ENCODE data around the gene APOF.

The APOF gene

GRCh38 chr12:56339158-56339422 lies 23.6 kb downstream of the APOF start:
- Histone ChIP-seq H3K4me2 (ENCODE audit: low read length, poor library complexity, severe bottlenecking) (no peak overlapping the region), H3K18ac (ENCODE audit: low read depth in 1 of 2, low read length in 2 of 2) (no peak overlapping the region), H2BK120ac (ENCODE audit: low read depth, low read length) (no peak overlapping the region), H3K79me1 (replicated peaks; ENCODE audit: low read length, poor library complexity, severe bottlenecking) (peaks cover 5% of the 10 kb centered on the region), H2BK15ac (ENCODE audit: low read depth, poor library complexity, severe bottlenecking) (peak overlapping the region; percentile 54), H3K36me3 (ENCODE audit: control insufficient read depth in 1 of 2, insufficient read depth in 2 of 2, low read depth in 1 of 2, low read length in 2 of 2) (peaks cover 19 to 31% of the 10 kb centered on the region in 2 experiments), H3K23ac (ENCODE audit: low read length in 2 of 2) (no peak overlapping the region), H3K27me3 (ENCODE audit: control insufficient read depth in 1 of 2, insufficient read depth in 1 of 2, low read length in 2 of 2) (no peaks in the 10 kb centered on the region), H3K4me1 (ENCODE audit: control insufficient read depth, insufficient read depth, low read depth, low read length) (peaks cover 5% of the 10 kb centered on the region), H2AK5ac (ENCODE audit: low read length, severe bottlenecking) (no peak overlapping the region), H2BK5ac (ENCODE audit: low read depth, low read length, poor library complexity, severe bottlenecking) (no peak overlapping the region), H2AFZ (ENCODE audit: low read depth, low read length) (no peak overlapping the region), H4K8ac (ENCODE audit: low read length) (no peak overlapping the region), H3K4me3 (ENCODE audit: insufficient read depth in 1 of 2, low read depth in 1 of 2, low read length in 2 of 2) (no peak overlapping the region), H3K9ac (ENCODE audit: low read length) (no peak overlapping the region), H3K27ac (ENCODE audit: low read length, poor library complexity, severe bottlenecking) (no peak overlapping the region), H3K14ac (ENCODE audit: low read length in 2 of 2) (no peak overlapping the region), H3K9me3 (ENCODE audit: control insufficient read depth, low read length) (no peaks in the 10 kb centered on the region), H4K91ac (ENCODE audit: low read length) (no peak overlapping the region), H2BK12ac (ENCODE audit: low read length in 2 of 2) (no peak overlapping the region), H3K4ac (ENCODE audit: low read depth in 1 of 2, low read length in 2 of 2) (no peak overlapping the region)
- DNase-seq: no peak
- WGBS: no CpG with 5 or more reads among the region's 1 CpG

DNA sequence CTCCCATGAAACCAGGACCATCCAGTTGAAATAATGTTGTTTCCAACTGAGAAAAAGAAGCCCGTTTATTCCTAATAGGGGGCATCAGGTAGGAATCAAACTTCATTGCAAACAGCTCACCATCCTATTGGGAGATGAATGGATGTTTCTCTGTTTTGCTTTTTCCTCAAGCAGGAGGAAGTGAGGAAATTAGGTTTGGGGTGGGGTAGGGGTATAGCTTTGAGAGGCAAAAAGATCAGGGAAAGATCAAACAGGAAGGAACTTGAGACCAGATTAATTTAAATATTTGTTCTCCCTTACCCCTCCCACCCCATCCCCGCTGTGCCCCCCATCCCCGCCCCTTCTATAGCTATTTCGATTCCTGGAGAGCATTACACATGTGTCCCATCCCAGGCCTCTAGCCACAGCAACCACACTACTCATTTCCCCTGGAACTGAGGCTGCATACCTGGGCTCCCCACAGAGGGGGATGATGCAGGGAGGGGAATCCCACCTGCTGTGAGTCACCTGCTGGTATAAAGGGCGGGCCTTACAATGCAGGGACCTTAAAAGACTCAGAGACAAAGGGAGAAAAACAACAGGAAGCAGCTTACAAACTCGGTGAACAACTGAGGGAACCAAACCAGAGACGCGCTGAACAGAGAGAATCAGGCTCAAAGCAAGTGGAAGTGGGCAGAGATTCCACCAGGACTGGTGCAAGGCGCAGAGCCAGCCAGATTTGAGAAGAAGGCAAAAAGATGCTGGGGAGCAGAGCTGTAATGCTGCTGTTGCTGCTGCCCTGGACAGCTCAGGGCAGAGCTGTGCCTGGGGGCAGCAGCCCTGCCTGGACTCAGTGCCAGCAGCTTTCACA lies 24.1 kb downstream of the APOF start, which contains the start of gene IL23A:
Gene IL23A (plus strand): TSS at position 577 of the 850 bp plus-strand sequence. CDS start 161 bp downstream, at position 738.
- DNase-seq: peak; percentile 25
- Histone ChIP-seq H3K4ac (ENCODE audit: low read depth in 1 of 2, low read length in 2 of 2) (no peak within 1 kb of the TSS), H3K36me3 (ENCODE audit: control insufficient read depth in 1 of 2, insufficient read depth in 2 of 2, low read depth in 1 of 2, low read length in 2 of 2) (peaks cover 14 to 26% of the 10 kb centered on the region in 2 experiments), H4K91ac (ENCODE audit: low read length) (no peak within 1 kb of the TSS), H2BK12ac (ENCODE audit: low read length in 2 of 2) (no peak within 1 kb of the TSS), H3K27ac (ENCODE audit: low read length, poor library complexity, severe bottlenecking) (no peak within 1 kb of the TSS), H3K27me3 (ENCODE audit: control insufficient read depth in 1 of 2, insufficient read depth in 1 of 2, low read length in 2 of 2) (no peaks in the 10 kb centered on the region), H3K9ac (ENCODE audit: low read length) (no peak within 1 kb of the TSS), H2BK120ac (ENCODE audit: low read depth, low read length) (no peak within 1 kb of the TSS), H3K4me2 (ENCODE audit: low read length, poor library complexity, severe bottlenecking) (no peak within 1 kb of the TSS), H3K18ac (ENCODE audit: low read depth in 1 of 2, low read length in 2 of 2) (no peak within 1 kb of the TSS), H3K14ac (ENCODE audit: low read length in 2 of 2) (no peak within 1 kb of the TSS), H3K4me3 (ENCODE audit: insufficient read depth in 1 of 2, low read depth in 1 of 2, low read length in 2 of 2) (no peak within 1 kb of the TSS), H3K79me1 (replicated peaks; ENCODE audit: low read length, poor library complexity, severe bottlenecking) (peaks cover 2% of the 10 kb centered on the region), H2AFZ (ENCODE audit: low read depth, low read length) (no peak within 1 kb of the TSS), H2AK5ac (ENCODE audit: low read length, severe bottlenecking) (no peak within 1 kb of the TSS), H2BK15ac (ENCODE audit: low read depth, poor library complexity, severe bottlenecking) (peak within 1 kb of the TSS; percentile 54), H3K23ac (ENCODE audit: low read length in 2 of 2) (no peak within 1 kb of the TSS), H3K9me3 (ENCODE audit: control insufficient read depth, low read length) (no peaks in the 10 kb centered on the region), H3K4me1 (ENCODE audit: control insufficient read depth, insufficient read depth, low read depth, low read length) (peaks cover 5% of the 10 kb centered on the region), H2BK5ac (ENCODE audit: low read depth, low read length, poor library complexity, severe bottlenecking) (no peak within 1 kb of the TSS), H4K8ac (ENCODE audit: low read length) (no peak within 1 kb of the TSS)
- WGBS: 52% methylated on average over 7 of the region's 9 CpGs

- H2AFZ ChIP-seq (ENCODE audit: low read depth, low read length): no peak overlapping the region
- H3K4me3 ChIP-seq (ENCODE audit: insufficient read depth in 1 of 2, low read depth in 1 of 2, low read length in 2 of 2): no peak overlapping the region
- H3K36me3 ChIP-seq (ENCODE audit: control insufficient read depth in 1 of 2, insufficient read depth in 2 of 2, low read depth in 1 of 2, low read length in 2 of 2): peaks cover 7 to 18% of the 10 kb centered on the region in 2 experiments
- no peak overlapping the region for H2BK15ac ChIP-seq (ENCODE audit: low read depth, poor library complexity, severe bottlenecking)
- H2BK5ac ChIP-seq (ENCODE audit: low read depth, low read length, poor library complexity, severe bottlenecking): no peak overlapping the region
- H3K4ac ChIP-seq (ENCODE audit: low read depth in 1 of 2, low read length in 2 of 2): no peak overlapping the region
- no peak overlapping the region for H2AK5ac ChIP-seq (ENCODE audit: low read length, severe bottlenecking)
- peaks cover 10% of the 10 kb centered on the region for H3K4me1 ChIP-seq (ENCODE audit: control insufficient read depth, insufficient read depth, low read depth, low read length)
- no peak for DNase-seq
- H3K23ac ChIP-seq (ENCODE audit: low read length in 2 of 2): no peak overlapping the region
- peaks cover 4% of the 10 kb centered on the region for H3K79me1 ChIP-seq (replicated peaks; ENCODE audit: low read length, poor library complexity, severe bottlenecking)
- H3K14ac ChIP-seq (ENCODE audit: low read length in 2 of 2): no peak overlapping the region
- no peaks in the 10 kb centered on the region for H3K9me3 ChIP-seq (ENCODE audit: control insufficient read depth, low read length)
- no peaks in the 10 kb centered on the region for H3K27me3 ChIP-seq (ENCODE audit: control insufficient read depth in 1 of 2, insufficient read depth in 1 of 2, low read length in 2 of 2)
- H4K91ac ChIP-seq (ENCODE audit: low read length): no peak overlapping the region
- H3K27ac ChIP-seq (ENCODE audit: low read length, poor library complexity, severe bottlenecking): no peak overlapping the region
- no peak overlapping the region for H2BK120ac ChIP-seq (ENCODE audit: low read depth, low read length)
- no peak overlapping the region for H3K9ac ChIP-seq (ENCODE audit: low read length)
- no peak overlapping the region for H3K18ac ChIP-seq (ENCODE audit: low read depth in 1 of 2, low read length in 2 of 2)
- WGBS: 89% methylated on average over 7 of the region's 8 CpGs
- no peak overlapping the region for H2BK12ac ChIP-seq (ENCODE audit: low read length in 2 of 2)
- H3K4me2 ChIP-seq (ENCODE audit: low read length, poor library complexity, severe bottlenecking): no peak overlapping the region
- H4K8ac ChIP-seq (ENCODE audit: low read length): no peak overlapping the region
These were observed 24.9 kb downstream of the APOF start for GRCh38 chr12:56337753-56338251.

DNA sequence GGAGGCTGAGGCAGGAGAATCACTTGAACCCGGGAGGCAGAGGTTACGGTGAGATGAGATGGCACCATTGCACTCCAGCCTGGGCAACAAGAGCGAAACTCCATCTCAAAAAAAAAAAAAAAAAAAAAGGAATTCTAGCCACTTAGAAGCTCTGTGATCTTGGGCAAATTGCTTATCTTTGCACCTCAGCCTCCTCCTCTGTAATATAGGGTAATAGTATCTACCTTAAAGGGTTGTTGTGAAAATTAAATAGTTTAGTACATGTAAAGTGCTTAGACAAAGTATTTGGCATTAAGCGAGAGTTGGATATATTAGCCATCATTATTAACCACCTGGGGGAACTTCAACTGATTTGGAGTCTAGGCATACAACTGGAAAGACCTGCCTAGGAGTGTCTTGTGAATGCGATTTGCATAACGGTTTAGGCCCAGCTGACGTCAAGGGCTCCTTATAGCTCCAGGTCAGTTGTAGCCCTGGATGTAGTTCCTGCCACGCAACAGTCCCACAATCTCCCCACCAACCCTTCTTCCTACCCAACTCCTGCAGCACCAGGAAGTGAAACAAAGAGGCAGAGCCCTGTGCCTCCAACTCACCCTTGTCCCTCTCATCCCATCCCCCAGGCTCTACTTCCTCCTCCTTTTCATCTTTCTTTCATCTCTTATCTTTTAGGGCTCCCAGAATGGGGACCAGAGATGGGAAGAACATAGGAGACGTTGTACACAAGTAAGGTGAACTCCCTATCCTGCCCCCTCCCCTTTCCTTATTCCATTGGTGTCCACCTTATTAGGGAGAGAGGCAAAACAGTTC lies 26.1 kb downstream of the APOF start:
- no peaks in the 10 kb centered on the region for H3K27me3 ChIP-seq (ENCODE audit: control insufficient read depth in 1 of 2, insufficient read depth in 1 of 2, low read length in 2 of 2)
- no peak overlapping the region for H3K18ac ChIP-seq (ENCODE audit: low read depth in 1 of 2, low read length in 2 of 2)
- DNase-seq: no peak
- H3K27ac ChIP-seq (ENCODE audit: low read length, poor library complexity, severe bottlenecking): no peak overlapping the region
- no peak overlapping the region for H2BK120ac ChIP-seq (ENCODE audit: low read depth, low read length)
- H3K4me1 ChIP-seq (ENCODE audit: control insufficient read depth, insufficient read depth, low read depth, low read length): peaks cover 12% of the 10 kb centered on the region
- no peak overlapping the region for H2BK12ac ChIP-seq (ENCODE audit: low read length in 2 of 2)
- no peak overlapping the region for H3K4ac ChIP-seq (ENCODE audit: low read depth in 1 of 2, low read length in 2 of 2)
- no peaks in the 10 kb centered on the region for H3K9me3 ChIP-seq (ENCODE audit: control insufficient read depth, low read length)
- H3K4me2 ChIP-seq (ENCODE audit: low read length, poor library complexity, severe bottlenecking): no peak overlapping the region
- no peak overlapping the region for H2BK5ac ChIP-seq (ENCODE audit: low read depth, low read length, poor library complexity, severe bottlenecking)
- no peak overlapping the region for H3K4me3 ChIP-seq (ENCODE audit: insufficient read depth in 1 of 2, low read depth in 1 of 2, low read length in 2 of 2)
- H4K8ac ChIP-seq (ENCODE audit: low read length): no peak overlapping the region
- no peak overlapping the region for H3K9ac ChIP-seq (ENCODE audit: low read length)
- H3K23ac ChIP-seq (ENCODE audit: low read length in 2 of 2): no peak overlapping the region
- 92% methylated on average over 8 of the region's 9 CpGs for WGBS
- H3K36me3 ChIP-seq (ENCODE audit: control insufficient read depth in 1 of 2, insufficient read depth in 2 of 2, low read depth in 1 of 2, low read length in 2 of 2): peaks cover 3 to 7% of the 10 kb centered on the region in 2 experiments
- H2AK5ac ChIP-seq (ENCODE audit: low read length, severe bottlenecking): no peak overlapping the region
- H3K14ac ChIP-seq (ENCODE audit: low read length in 2 of 2): no peak overlapping the region
- peaks cover 3% of the 10 kb centered on the region for H3K79me1 ChIP-seq (replicated peaks; ENCODE audit: low read length, poor library complexity, severe bottlenecking)
- H2AFZ ChIP-seq (ENCODE audit: low read depth, low read length): no peak overlapping the region
- no peak overlapping the region for H4K91ac ChIP-seq (ENCODE audit: low read length)
- H2BK15ac ChIP-seq (ENCODE audit: low read depth, poor library complexity, severe bottlenecking): no peak overlapping the region

All from mesenchymal stem cell (in vitro differentiated cells and primary cell).